NCI-H460 (cell line): ENCODE measurements around the gene BBLN. TPM values are rescaled to one million over a fixed set of nuclear protein-coding genes. Genes with fewer than 3 reads are reported as not detected.
"Not testable (repeated sequence)": the region's sequence is repeated elsewhere in the genome, so short reads cannot be mapped to it uniquely, and the experiment has no call there.

Experiments used
- DNase-seq: peaks from one replicate; pipeline ENCODE4 v3.0.0-alpha.2; 2016; ENCODE audit warnings: low read depth; ENCODE audit errors: extremely low read depth
- polyA plus RNA-seq: library from polyadenylated mRNA; depleted of rRNA; stranded (reverse); fragments of >200 nt; gene quantifications from 2 replicates; pipeline ENCODE4 v1.2.3, GENCODE V29; 2014; cell fraction: nucleus; rRNA removed
- total RNA-seq: library from RNA; depleted of rRNA; stranded (reverse); fragments of >200 nt; shearing (Covaris generic); gene quantifications from 2 replicates; pipeline ENCODE4 v1.2.3, GENCODE V29; 2014; rRNA removed

BBLN gene
- total RNA-seq = 86.7 and 113 TPM in 2 replicates
- 106 and 177 TPM in 2 replicates for polyA plus RNA-seq

- peak; percentile 92 for DNase-seq
Observed at GRCh38 chr9:128159784-128160602, at the start of gene BBLN. TSS of gene BBLN (plus strand) at chr9:128160265. CDS start at chr9:128160408, 143 bp downstream.

GRCh38 chr9:128111726-128112125, 48.3 kb upstream of the BBLN start:
- DNase-seq = not testable (repeated sequence)

GRCh38 chr9:128113526-128114325, 46.3 kb upstream of the BBLN start:
- no peak for DNase-seq

- DNase-seq = no peak
Observed at GRCh38 chr9:128114326-128115186, 45.5 kb upstream of the BBLN start.

- no peak for DNase-seq
Observed at GRCh38 chr9:128115187-128116103, 44.6 kb upstream of the BBLN start.

- no peak for DNase-seq
Observed at GRCh38 chr9:128116104-128117083, 43.7 kb upstream of the BBLN start.

GRCh38 chr9:128117613-128118471, 42.2 kb upstream of the BBLN start:
- peak; percentile 90 for DNase-seq

- DNase-seq = no peak
Observed at GRCh38 chr9:128118472-128118857, 41.6 kb upstream of the BBLN start.

GRCh38 chr9:128118971-128119665, 40.9 kb upstream of the BBLN start:
- no peak for DNase-seq

- DNase-seq = no peak
Observed at GRCh38 chr9:128120061-128120740, 39.9 kb upstream of the BBLN start.

GRCh38 chr9:128120741-128121465, 39.2 kb upstream of the BBLN start:
- no peak for DNase-seq

- DNase-seq = no peak
Observed at GRCh38 chr9:128121466-128121810, 38.6 kb upstream of the BBLN start.

- no peak for DNase-seq
Observed at GRCh38 chr9:128121924-128122808, 37.9 kb upstream of the BBLN start.

GRCh38 chr9:128122809-128123175, 37.3 kb upstream of the BBLN start:
- DNase-seq = no peak
